K562 (cell line): ENCODE measurements around the gene NFKB2. TPM values are rescaled to one million over a fixed set of nuclear protein-coding genes. Genes with fewer than 3 reads are reported as not detected.

Experiments used
- DDX20 ChIP-seq: fragments of 450-650 bp; IDR thresholded peaks from 2 replicates; pipeline ENCODE4 v1.6.1; 2016; ENCODE audit warnings: missing genetic modification characterization, low read depth, mild to moderate bottlenecking, missing compliant biosample characterization, moderate library complexity
- ETV1 ChIP-seq: fragments of 450-650 bp; conservative IDR thresholded peaks from 2 replicates; pipeline ENCODE4 v1.6.1; 2016; ENCODE audit warnings: missing genetic modification characterization, control low read depth, low read depth, missing compliant biosample characterization
- FOS ChIP-seq: IDR thresholded peaks from 3 replicates; pipeline ENCODE4 v1.6.1; 2011; ENCODE audit not compliant: insufficient read length; ENCODE audit errors: extremely low read depth
- GABPB1 ChIP-seq: sonication (generic); formaldehyde crosslinking; IDR thresholded peaks from 2 replicates; pipeline ENCODE4 v1.8.0; 2022; ENCODE audit warnings: mild to moderate bottlenecking, missing genetic modification reagents
- MXI1 ChIP-seq: IDR thresholded peaks from 2 replicates; pipeline ENCODE4 v1.6.1; 2011; ENCODE audit warnings: low read depth, mild to moderate bottlenecking, improper control_type of control experiment, low read length
- RBFOX2 ChIP-seq: fragments of 200-400 bp; formaldehyde crosslinking; IDR thresholded peaks from 2 replicates; pipeline ENCODE4 v1.6.1; 2017; ENCODE audit warnings: low read depth, mild to moderate bottlenecking, low read length, moderate library complexity
- SP2 ChIP-seq: IDR thresholded peaks from 2 replicates; pipeline ENCODE4 v1.6.1; 2011; ENCODE audit warnings: mild to moderate bottlenecking, low read depth, low read length, moderate library complexity; ENCODE audit not compliant: poor library complexity, severe bottlenecking; ENCODE audit errors: extremely low read depth
- SREBF1 ChIP-seq: fragments of 150-350 bp; IDR thresholded peaks from 2 replicates; pipeline ENCODE4 v1.6.1; 2014; ENCODE audit warnings: antibody characterized with exemption, low read depth, low read length, borderline replicate concordance
- polyA plus RNA-seq, 8 experiments: library from polyadenylated mRNA; depleted of rRNA in 4 of 8; stranded (reverse) in 5 of 8; unstranded in 3 of 8; fragments of >200 nt; fragmentation: Nextera tagmentation in 2 of 8; fragmentation: Illumina TruSeq in 1 of 8; extraction: Ambion mirVana in 2 of 8; extraction: Trizol in 1 of 8; gene quantifications; 2 replicates each; pipeline versions ENCODE4 v1.2.1 to v1.2.3, GENCODE V29; 2011 to 2014; ENCODE audit warnings: inconsistent platforms in 1 of 8, missing spikeins in 1 of 8
- total RNA-seq, 7 experiments: library from RNA; depleted of rRNA in 6 of 7; stranded (reverse); fragments of >200 nt in 6 of 7; fragmentation: Illumina TruSeq in 2 of 7; extraction: Trizol in 2 of 7; gene quantifications; 2 replicates each; pipeline versions ENCODE4 v1.2.1 to v1.2.3, GENCODE V29; 2011 to 2021; ENCODE audit warnings: low replicate concordance in 1 of 7
- TF ChIP-seq, protein P1 (sequence below): fragments of 450-650 bp; formaldehyde crosslinking; IDR thresholded peaks from 2 replicates; pipeline ENCODE4 v1.4.0; 2020; ENCODE audit warnings: mild to moderate bottlenecking
- TF ChIP-seq, protein P2 (sequence below), 2 experiments: fragments of 450-650 bp in 1 of 2; IDR thresholded peaks; 2 replicates each; pipeline ENCODE4 v1.6.1; 2011 to 2017; ENCODE audit warnings: low read depth in 2 of 2, antibody characterized with exemption in 1 of 2, borderline replicate concordance in 1 of 2, low read length in 1 of 2, mild to moderate bottlenecking in 1 of 2, mixed read lengths in 1 of 2; ENCODE audit not compliant: control insufficient read depth in 1 of 2
- TF ChIP-seq, protein P3 (sequence below): fragments of 450-650 bp; IDR thresholded peaks from 2 replicates; pipeline ENCODE4 v1.6.1; 2018; ENCODE audit not compliant: partially characterized antibody
- TF ChIP-seq, protein P4 (sequence below): sonication (generic); formaldehyde crosslinking; IDR thresholded peaks from 2 replicates; pipeline ENCODE4 v1.8.1; 2023; ENCODE audit warnings: mild to moderate bottlenecking, missing genetic modification reagents, moderate library complexity
- TF ChIP-seq, protein P5 (sequence below): sonication (generic); formaldehyde crosslinking; IDR thresholded peaks from 2 replicates; pipeline ENCODE4 v1.8.1; 2023; ENCODE audit warnings: mild to moderate bottlenecking, missing genetic modification reagents

NFKB2 gene
- total and polyA plus RNA-seq, 9 of the 15 experiments (the other 6 are each of a cell fraction or from before 2014, with no cell fraction given) = 0.07 to 20.3 (median 7.9) TPM

DNA sequence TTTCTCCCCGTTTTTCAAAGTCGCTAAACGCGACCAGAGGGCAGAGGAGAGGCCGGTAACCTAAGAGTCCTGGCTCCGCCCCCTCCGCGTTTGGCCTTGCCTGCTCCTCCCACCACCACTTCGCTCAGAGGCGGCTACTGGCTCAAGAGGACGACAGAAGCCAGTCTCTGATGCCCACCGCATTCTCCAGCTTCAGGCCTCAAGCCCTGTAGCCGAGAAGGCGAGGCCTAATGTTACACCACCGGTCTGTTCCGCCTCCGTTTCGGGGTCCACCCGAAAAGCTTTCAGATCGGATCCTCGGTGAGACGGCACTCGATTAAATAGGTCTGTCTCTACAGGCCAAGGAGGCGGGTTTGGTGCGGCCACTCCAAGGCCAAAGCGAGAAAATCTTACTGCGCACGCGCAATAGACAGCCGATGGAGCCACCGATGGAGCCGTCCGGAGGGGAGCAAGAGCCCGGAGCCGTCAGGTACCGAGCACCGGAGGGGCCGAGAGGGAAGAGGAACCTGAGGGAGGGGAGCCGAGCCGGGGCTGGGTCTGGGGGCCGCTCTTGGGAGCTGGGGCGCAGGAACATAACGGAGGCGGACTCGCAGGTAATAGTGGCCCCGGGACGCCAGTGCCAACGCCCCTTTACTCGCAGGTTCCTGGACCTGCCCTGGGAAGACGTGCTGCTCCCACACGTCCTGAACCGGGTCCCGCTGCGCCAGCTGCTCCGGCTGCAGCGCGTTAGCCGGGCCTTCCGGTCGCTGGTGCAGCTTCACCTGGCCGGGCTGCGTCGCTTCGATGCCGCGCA is 25.4 kb downstream of the NFKB2 start, which contains the start of gene FBXL15 (continued):
- TF ChIP-seq, protein P1, sequence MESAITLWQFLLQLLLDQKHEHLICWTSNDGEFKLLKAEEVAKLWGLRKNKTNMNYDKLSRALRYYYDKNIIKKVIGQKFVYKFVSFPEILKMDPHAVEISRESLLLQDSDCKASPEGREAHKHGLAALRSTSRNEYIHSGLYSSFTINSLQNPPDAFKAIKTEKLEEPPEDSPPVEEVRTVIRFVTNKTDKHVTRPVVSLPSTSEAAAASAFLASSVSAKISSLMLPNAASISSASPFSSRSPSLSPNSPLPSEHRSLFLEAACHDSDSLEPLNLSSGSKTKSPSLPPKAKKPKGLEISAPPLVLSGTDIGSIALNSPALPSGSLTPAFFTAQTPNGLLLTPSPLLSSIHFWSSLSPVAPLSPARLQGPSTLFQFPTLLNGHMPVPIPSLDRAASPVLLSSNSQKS (CRISPR knock-in tag) = no peak
- TF ChIP-seq, protein P2, sequence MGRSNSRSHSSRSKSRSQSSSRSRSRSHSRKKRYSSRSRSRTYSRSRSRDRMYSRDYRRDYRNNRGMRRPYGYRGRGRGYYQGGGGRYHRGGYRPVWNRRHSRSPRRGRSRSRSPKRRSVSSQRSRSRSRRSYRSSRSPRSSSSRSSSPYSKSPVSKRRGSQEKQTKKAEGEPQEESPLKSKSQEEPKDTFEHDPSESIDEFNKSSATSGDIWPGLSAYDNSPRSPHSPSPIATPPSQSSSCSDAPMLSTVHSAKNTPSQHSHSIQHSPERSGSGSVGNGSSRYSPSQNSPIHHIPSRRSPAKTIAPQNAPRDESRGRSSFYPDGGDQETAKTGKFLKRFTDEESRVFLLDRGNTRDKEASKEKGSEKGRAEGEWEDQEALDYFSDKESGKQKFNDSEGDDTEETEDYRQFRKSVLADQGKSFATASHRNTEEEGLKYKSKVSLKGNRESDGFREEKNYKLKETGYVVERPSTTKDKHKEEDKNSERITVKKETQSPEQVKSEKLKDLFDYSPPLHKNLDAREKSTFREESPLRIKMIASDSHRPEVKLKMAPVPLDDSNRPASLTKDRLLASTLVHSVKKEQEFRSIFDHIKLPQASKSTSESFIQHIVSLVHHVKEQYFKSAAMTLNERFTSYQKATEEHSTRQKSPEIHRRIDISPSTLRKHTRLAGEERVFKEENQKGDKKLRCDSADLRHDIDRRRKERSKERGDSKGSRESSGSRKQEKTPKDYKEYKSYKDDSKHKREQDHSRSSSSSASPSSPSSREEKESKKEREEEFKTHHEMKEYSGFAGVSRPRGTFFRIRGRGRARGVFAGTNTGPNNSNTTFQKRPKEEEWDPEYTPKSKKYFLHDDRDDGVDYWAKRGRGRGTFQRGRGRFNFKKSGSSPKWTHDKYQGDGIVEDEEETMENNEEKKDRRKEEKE (IDR thresholded peaks at IDR 0.05; ENCODE audit: borderline replicate concordance in 1 of 2, control insufficient read depth in 1 of 2, low read depth in 2 of 2, low read length in 1 of 2) = peak in 1 of 2 experiments; percentile 79; a peak in 1 of 4 replicates
- TF ChIP-seq GABPB1 (CRISPR knock-in tag) (peak; percentile 96), SREBF1 (no peak), RBFOX2 (peak; percentile 34; the same call in 1 of the 2 replicates), SP2 (no peak), FOS (no peak), ETV1 (0 out of 2 replicates have a peak, but pooled peaks have one; percentile 50), DDX20 (no peak), MXI1 (no peak)
- TF ChIP-seq, protein P3, sequence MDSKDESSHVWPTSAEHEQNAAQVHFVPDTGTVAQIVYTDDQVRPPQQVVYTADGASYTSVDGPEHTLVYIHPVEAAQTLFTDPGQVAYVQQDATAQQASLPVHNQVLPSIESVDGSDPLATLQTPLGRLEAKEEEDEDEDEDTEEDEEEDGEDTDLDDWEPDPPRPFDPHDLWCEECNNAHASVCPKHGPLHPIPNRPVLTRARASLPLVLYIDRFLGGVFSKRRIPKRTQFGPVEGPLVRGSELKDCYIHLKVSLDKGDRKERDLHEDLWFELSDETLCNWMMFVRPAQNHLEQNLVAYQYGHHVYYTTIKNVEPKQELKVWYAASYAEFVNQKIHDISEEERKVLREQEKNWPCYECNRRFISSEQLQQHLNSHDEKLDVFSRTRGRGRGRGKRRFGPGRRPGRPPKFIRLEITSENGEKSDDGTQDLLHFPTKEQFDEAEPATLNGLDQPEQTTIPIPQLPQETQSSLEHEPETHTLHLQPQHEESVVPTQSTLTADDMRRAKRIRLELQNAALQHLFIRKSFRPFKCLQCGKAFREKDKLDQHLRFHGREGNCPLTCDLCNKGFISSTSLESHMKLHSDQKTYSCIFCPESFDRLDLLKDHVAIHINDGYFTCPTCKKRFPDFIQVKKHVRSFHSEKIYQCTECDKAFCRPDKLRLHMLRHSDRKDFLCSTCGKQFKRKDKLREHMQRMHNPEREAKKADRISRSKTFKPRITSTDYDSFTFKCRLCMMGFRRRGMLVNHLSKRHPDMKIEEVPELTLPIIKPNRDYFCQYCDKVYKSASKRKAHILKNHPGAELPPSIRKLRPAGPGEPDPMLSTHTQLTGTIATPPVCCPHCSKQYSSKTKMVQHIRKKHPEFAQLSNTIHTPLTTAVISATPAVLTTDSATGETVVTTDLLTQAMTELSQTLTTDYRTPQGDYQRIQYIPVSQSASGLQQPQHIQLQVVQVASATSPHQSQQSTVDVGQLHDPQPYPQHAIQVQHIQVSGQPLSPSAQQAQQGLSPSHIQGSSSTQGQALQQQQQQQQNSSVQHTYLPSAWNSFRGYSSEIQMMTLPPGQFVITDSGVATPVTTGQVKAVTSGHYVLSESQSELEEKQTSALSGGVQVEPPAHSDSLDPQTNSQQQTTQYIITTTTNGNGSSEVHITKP = peak; percentile 73
- TF ChIP-seq, protein P4, sequence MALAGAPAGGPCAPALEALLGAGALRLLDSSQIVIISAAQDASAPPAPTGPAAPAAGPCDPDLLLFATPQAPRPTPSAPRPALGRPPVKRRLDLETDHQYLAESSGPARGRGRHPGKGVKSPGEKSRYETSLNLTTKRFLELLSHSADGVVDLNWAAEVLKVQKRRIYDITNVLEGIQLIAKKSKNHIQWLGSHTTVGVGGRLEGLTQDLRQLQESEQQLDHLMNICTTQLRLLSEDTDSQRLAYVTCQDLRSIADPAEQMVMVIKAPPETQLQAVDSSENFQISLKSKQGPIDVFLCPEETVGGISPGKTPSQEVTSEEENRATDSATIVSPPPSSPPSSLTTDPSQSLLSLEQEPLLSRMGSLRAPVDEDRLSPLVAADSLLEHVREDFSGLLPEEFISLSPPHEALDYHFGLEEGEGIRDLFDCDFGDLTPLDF (CRISPR knock-in tag) = no peak
- TF ChIP-seq, protein P5, sequence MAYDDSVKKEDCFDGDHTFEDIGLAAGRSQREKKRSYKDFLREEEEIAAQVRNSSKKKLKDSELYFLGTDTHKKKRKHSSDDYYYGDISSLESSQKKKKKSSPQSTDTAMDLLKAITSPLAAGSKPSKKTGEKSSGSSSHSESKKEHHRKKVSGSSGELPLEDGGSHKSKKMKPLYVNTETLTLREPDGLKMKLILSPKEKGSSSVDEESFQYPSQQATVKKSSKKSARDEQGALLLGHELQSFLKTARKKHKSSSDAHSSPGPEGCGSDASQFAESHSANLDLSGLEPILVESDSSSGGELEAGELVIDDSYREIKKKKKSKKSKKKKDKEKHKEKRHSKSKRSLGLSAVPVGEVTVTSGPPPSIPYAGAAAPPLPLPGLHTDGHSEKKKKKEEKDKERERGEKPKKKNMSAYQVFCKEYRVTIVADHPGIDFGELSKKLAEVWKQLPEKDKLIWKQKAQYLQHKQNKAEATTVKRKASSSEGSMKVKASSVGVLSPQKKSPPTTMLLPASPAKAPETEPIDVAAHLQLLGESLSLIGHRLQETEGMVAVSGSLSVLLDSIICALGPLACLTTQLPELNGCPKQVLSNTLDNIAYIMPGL (CRISPR knock-in tag) = no peak
